HepG2 (cell line): ENCODE data around the gene NEK7. TPM values are rescaled to one million over a fixed set of nuclear protein-coding genes. Genes with fewer than 3 reads are reported as not detected.

ENCODE experiments used
- ATAC-seq: fragments of 200-7000 bp; cut with Tn5 transposase; 3 replicates; pipeline ENCODE4 v1.9.1; 2020; ENCODE audit warnings: mild to moderate bottlenecking, moderate library complexity
- BruUV-seq: library from RNA; stranded (reverse); fragments of 400-500 nt; replicated peaks from 2 replicates; lab custom pipeline; 2021; lab: Mats Ljungman, UMichigan
- CTCF ChIA-PET: fragments of 300-600 bp; formaldehyde crosslinking; extraction: SDS; loops from one replicate; lab custom pipeline; 2021; ENCODE audit warnings: low total read pairs, inconsistent platforms, low intra/inter-chr PET ratio; lab: Yijun Ruan, JAX
- POLR2A ChIA-PET: fragments of 350-600 bp; sonication (Branson Sonifier 250); formaldehyde crosslinking; loops from one replicate; lab custom pipeline; 2020; ENCODE audit warnings: antibody characterized with exemption, inconsistent platforms; lab: Yijun Ruan, JAX
- DNase-seq: peaks from one replicate; pipeline ENCODE4 v3.0.0-alpha.2; 2015; ENCODE audit warnings: low spot score
- FAIRE-seq: peaks from 3 replicates; lab custom pipeline; 2011; peaks lifted over from hg19 to GRCh38; lab: Jason Lieb, UNC
- H2AFZ ChIP-seq: one replicate; pipeline ENCODE4 v1.6.1; 2011; ENCODE audit warnings: low read length, inconsistent platforms
- H3K27ac ChIP-seq: fragments of 300-600 bp; 3 replicates; pipeline ENCODE4 v1.8.0; 2011; ENCODE audit warnings: mixed run types, mild to moderate bottlenecking, mixed read lengths, low read length, inconsistent platforms; ENCODE audit not compliant: insufficient read depth; ENCODE audit errors: extremely low read length
- H3K27me3 ChIP-seq, 2 experiments: fragments of 200-600 bp in 1 of 2; 2 replicates in 1 of 2; 3 replicates in 1 of 2; pipeline versions ENCODE4 v1.6.0 to v1.8.0; 2011; ENCODE audit warnings: low read length in 2 of 2, mild to moderate bottlenecking in 2 of 2, moderate library complexity in 2 of 2, inconsistent platforms in 1 of 2; ENCODE audit not compliant: insufficient read depth in 2 of 2, control insufficient read depth in 1 of 2
- H3K36me3 ChIP-seq, 2 experiments: fragments of 200-600 bp in 1 of 2; replicated peaks in 1 of 2; 2 replicates in 1 of 2; 3 replicates in 1 of 2; pipeline versions ENCODE4 v1.5.1 to v1.8.0; 2011; ENCODE audit warnings: low read length in 2 of 2, inconsistent platforms in 1 of 2; ENCODE audit not compliant: insufficient read depth in 2 of 2, control insufficient read depth in 1 of 2
- H3K4me1 ChIP-seq: 2 replicates; pipeline ENCODE4 v1.5.1; 2012; ENCODE audit warnings: low read length, inconsistent platforms; ENCODE audit not compliant: insufficient read depth
- H3K4me2 ChIP-seq: 2 replicates; pipeline ENCODE4 v1.6.0; 2011; ENCODE audit warnings: low read depth, low read length, inconsistent platforms
- H3K4me3 ChIP-seq, 3 experiments: fragments of 200-600 bp in 1 of 3; sonication (generic), shearing (Covaris generic) in 1 of 3; replicated peaks in 1 of 3; 2 replicates each; pipeline ENCODE4 v1.5.1; 2011 to 2016; ENCODE audit warnings: low read length in 3 of 3, inconsistent platforms in 2 of 3, low read depth in 2 of 3, mild to moderate bottlenecking in 2 of 3, control low read depth in 1 of 3, mixed read lengths in 1 of 3; ENCODE audit not compliant: insufficient read depth in 1 of 3
- H3K79me2 ChIP-seq: one replicate; pipeline ENCODE4 v1.6.1; 2011; ENCODE audit warnings: low read length, inconsistent platforms; ENCODE audit not compliant: insufficient read depth
- H3K9ac ChIP-seq: 2 replicates; pipeline ENCODE4 v1.6.0; 2011; ENCODE audit warnings: mild to moderate bottlenecking, low read depth, low read length, inconsistent platforms; ENCODE audit not compliant: insufficient read depth
- H3K9me3 ChIP-seq: 2 replicates; pipeline ENCODE4 v1.5.1; 2012; ENCODE audit warnings: mild to moderate bottlenecking, low read length
- H4K20me1 ChIP-seq: 2 replicates; pipeline ENCODE4 v1.6.0; 2011; ENCODE audit warnings: inconsistent platforms, mild to moderate bottlenecking, low read length, moderate library complexity; ENCODE audit not compliant: insufficient read depth
- BATF2 ChIP-seq: sonication (generic); formaldehyde crosslinking; IDR thresholded peaks from 2 replicates; pipeline ENCODE4 v1.8.0; 2022; ENCODE audit warnings: mild to moderate bottlenecking, missing genetic modification reagents, moderate library complexity
- BORCS8-MEF2B ChIP-seq: sonication (generic); formaldehyde crosslinking; IDR thresholded peaks from 2 replicates; pipeline ENCODE4 v1.8.0; 2022; ENCODE audit warnings: mild to moderate bottlenecking, missing genetic modification reagents
- CCAR2 ChIP-seq: fragments of 200-400 bp; formaldehyde crosslinking; optimal IDR thresholded peaks from 2 replicates; pipeline ENCODE3; 2018; ENCODE audit warnings: low read depth, mild to moderate bottlenecking, low read length, moderate library complexity
- GPN1 ChIP-seq: sonication (generic); formaldehyde crosslinking; IDR thresholded peaks from 2 replicates; pipeline ENCODE4 v1.5.1; 2020; ENCODE audit warnings: missing genetic modification reagents, borderline replicate concordance
- HOMEZ ChIP-seq: IDR thresholded peaks from 2 replicates; pipeline ENCODE4 v1.6.1; 2016; ENCODE audit warnings: low read depth
- JUNB ChIP-seq: sonication (generic); formaldehyde crosslinking; IDR thresholded peaks from 2 replicates; pipeline ENCODE4 v1.8.0; 2022; ENCODE audit warnings: missing genetic modification reagents, mild to moderate bottlenecking, borderline replicate concordance
- KAT2B ChIP-seq: fragments of 150-350 bp; IDR thresholded peaks from 2 replicates; pipeline ENCODE4 v1.6.1; 2014; ENCODE audit warnings: low read depth, low read length, borderline replicate concordance
- KAT8 ChIP-seq: IDR thresholded peaks from 2 replicates; pipeline ENCODE4 v1.6.1; 2016; ENCODE audit warnings: missing genetic modification reagents, missing compliant biosample characterization
- KDM6A ChIP-seq: IDR thresholded peaks from 2 replicates; pipeline ENCODE4 v1.6.1; 2016; ENCODE audit warnings: low read depth
- KMT2B ChIP-seq: IDR thresholded peaks from 2 replicates; pipeline ENCODE4 v1.6.1; 2016; ENCODE audit warnings: missing genetic modification reagents, missing compliant biosample characterization
- LRRFIP1 ChIP-seq: sonication (generic); formaldehyde crosslinking; conservative IDR thresholded peaks from 2 replicates; pipeline ENCODE4 v1.4.0; 2020; ENCODE audit warnings: missing genetic modification reagents
- MEIS2 ChIP-seq: sonication (generic); formaldehyde crosslinking; IDR thresholded peaks from 2 replicates; pipeline ENCODE4 v1.9.0; 2021; ENCODE audit warnings: mild to moderate bottlenecking, missing genetic modification reagents
- NFE2L2 ChIP-seq: fragments of 150-350 bp; IDR thresholded peaks from 2 replicates; pipeline ENCODE4 v1.6.1; 2014; ENCODE audit warnings: low read length
- THAP7 ChIP-seq: sonication (generic); formaldehyde crosslinking; IDR thresholded peaks from 2 replicates; pipeline ENCODE4 v1.8.1; 2023; ENCODE audit warnings: mild to moderate bottlenecking, missing genetic modification reagents
- ZNF564 ChIP-seq: sonication (generic); formaldehyde crosslinking; IDR thresholded peaks from 2 replicates; pipeline ENCODE4 v1.8.1; 2023; ENCODE audit warnings: mild to moderate bottlenecking, missing genetic modification reagents
- ZNF660 ChIP-seq: sonication (generic); formaldehyde crosslinking; IDR thresholded peaks from 2 replicates; pipeline ENCODE4 v1.5.1; 2020; ENCODE audit warnings: mild to moderate bottlenecking, low read depth, missing genetic modification reagents, borderline replicate concordance
- ZNF775 ChIP-seq: sonication (generic); formaldehyde crosslinking; IDR thresholded peaks from 2 replicates; pipeline ENCODE4 v1.4.0; 2020; ENCODE audit warnings: missing genetic modification reagents, mild to moderate bottlenecking, moderate library complexity, borderline replicate concordance
- ZNF790 ChIP-seq: sonication (generic); formaldehyde crosslinking; IDR thresholded peaks from 2 replicates; pipeline ENCODE4 v1.8.0; 2022; ENCODE audit warnings: missing genetic modification reagents, mild to moderate bottlenecking, borderline replicate concordance
- WGBS: methylation state at CpG from one replicate; pipeline ENCODE4 v1.1.6; 2017; ENCODE audit warnings: low lambda C conversion rate; 5-methylcytosine and 5-hydroxymethylcytosine counted together
- in situ Hi-C: cut with HindIII; loops from 2 replicates; pipeline ENCODE4 v1.10.0; 2017; ENCODE audit warnings: low pct_unique_long_range_greater_than_20kb; ENCODE audit not compliant: extremely low pct_ligation_motif_present
- intact Hi-C: fragments of 100-400 bp; cut with micrococcal nuclease; formaldehyde crosslinking; loops from one replicate; pipeline ENCODE4 v1.10.0; 2022; ENCODE audit not compliant: unreplicated experiment
- polyA plus RNA-seq, 8 experiments: library from polyadenylated mRNA; depleted of rRNA in 3 of 8; stranded (reverse) in 7 of 8; unstranded in 1 of 8; fragments of >200 nt; fragmentation: Illumina TruSeq in 4 of 8; extraction: Trizol in 4 of 8; gene quantifications; 2 replicates each; pipeline versions ENCODE4 v1.2.1 to v1.2.3, GENCODE V29; 2011 to 2016; ENCODE audit warnings: low read depth in 4 of 8, missing spikeins in 1 of 8, mixed read lengths in 1 of 8; ENCODE audit not compliant: insufficient read depth in 1 of 8
- total RNA-seq, 5 experiments: library from RNA; depleted of rRNA; stranded (reverse); fragments of >200 nt; fragmentation: Illumina TruSeq; extraction: Trizol; gene quantifications; 2 replicates each; pipeline ENCODE4 v1.2.3, GENCODE V29; 2016; ENCODE audit warnings: low read depth in 1 of 5

The NEK7 gene
- total and polyA plus RNA-seq, 2 of the 13 experiments (the other 11 are each of a cell fraction or from before 2014, with no cell fraction given): 18.1 to 19.2 TPM

GRCh38 chr1:198124673-198125072 is 32.1 kb upstream of the NEK7 start:
- 0% methylated on average over 1 of the region's 1 CpG for WGBS
- no peaks in the 10 kb centered on the region for H3K79me2 ChIP-seq
- H3K4me3 ChIP-seq: no peak overlapping the region
- DNase-seq (no peak), ATAC-seq (no peak), FAIRE-seq (no peak)
- intact Hi-C loops: no loop called here
- no peak overlapping the region for H3K4me2 ChIP-seq
- no peak overlapping the region for H3K9ac ChIP-seq
- H2AFZ ChIP-seq: no peak overlapping the region
- CTCF ChIA-PET: no interaction called here
- no peaks in the 10 kb centered on the region for H3K4me1 ChIP-seq
- POLR2A ChIA-PET: no interaction called here
- no peak overlapping the region for H3K27ac ChIP-seq
- H3K9me3 ChIP-seq: no peaks in the 10 kb centered on the region
- no TSS peak for BruUV-seq
- H3K27me3 ChIP-seq: no peaks in the 10 kb centered on the region; a peak in 1 of 5 replicates
- in situ Hi-C loops: no loop called here
- no peaks in the 10 kb centered on the region for H4K20me1 ChIP-seq
- no peaks in the 10 kb centered on the region for H3K36me3 ChIP-seq
- TF ChIP-seq CCAR2 (no peak), ZNF775 (no peak), KMT2B (no peak), KAT8 (no peak), MEIS2 (CRISPR knock-in tag) (no peak), KAT2B (no peak), BORCS8-MEF2B (CRISPR knock-in tag) (no peak), LRRFIP1 (no peak), THAP7 (CRISPR knock-in tag) (no peak), NFE2L2 (no peak), BATF2 (CRISPR knock-in tag) (no peak), ZNF790 (CRISPR knock-in tag) (no peak), KDM6A (no peak), HOMEZ (no peak), ZNF564 (no peak), GPN1 (CRISPR knock-in tag) (no peak), JUNB (CRISPR knock-in tag) (no peak), ZNF660 (CRISPR knock-in tag) (no peak)
- TF ChIP-seq, all 625 proteins: peak for 0
